ENCODE data around the gene ACTG1. TPM values are rescaled to one million over a fixed set of nuclear protein-coding genes. Genes with fewer than 3 reads are reported as not detected.

Gene ACTG1
- total and polyA plus RNA-seq, 9 of the 15 experiments (the other 6 are each of a cell fraction or from before 2014, with no cell fraction given): 224 to 1,775 (median 568) TPM

GRCh38 chr17:81522491-81523401 is 10.1 kb upstream of the ACTG1 start (continued):
- no peak for TF ChIP-seq ZBTB11 (CRISPR knock-in tag; IDR thresholded peaks at IDR 0.05)

GRCh38 chr17:81520021-81520901 is 7.7 kb upstream of the ACTG1 start:
- 72% methylated on average over 14 of the region's 14 CpGs for WGBS (ENCODE audit: insufficient coverage, low coverage, missing lambda C conversion rate)
- FAIRE-seq (no peak), ATAC-seq (peak; percentile 2; the same call in 2 of the 3 replicates), DNase-seq (ENCODE audit: extremely low read depth in 1 of 4, low spot score in 3 of 4) (no peak)
- Histone ChIP-seq H3K4me3 (peak overlapping the region; percentile 46), H3K9ac (ENCODE audit: insufficient read depth in 1 of 2, low read depth in 2 of 2, low read length in 2 of 2) (peak overlapping the region; percentile 74 to 89), H3K4me2 (ENCODE audit: insufficient read depth, low read length) (peak overlapping the region; percentile 74), H3K79me2 (ENCODE audit: control insufficient read depth, insufficient read depth, low read length) (no peaks in the 10 kb centered on the region), H3K4me1 (replicated peaks in 1 of 2; ENCODE audit: control insufficient read depth in 2 of 2, insufficient read depth in 2 of 2, low read length in 2 of 2) (peaks cover 5 to 69% of the 10 kb centered on the region in 2 experiments; a peak in 4 of 5 replicates), H3K9me3 (replicated peaks; ENCODE audit: control insufficient read depth, insufficient read depth, low read depth, low read length) (no peaks in the 10 kb centered on the region), H4K20me1 (replicated peaks; ENCODE audit: control insufficient read depth, insufficient read depth, low read length) (no peaks in the 10 kb centered on the region), H3K27ac (ENCODE audit: extremely low read depth, low read depth, low read length) (peak overlapping the region; percentile 67; the same call in 2 of the 3 replicates), H3K36me3 (ENCODE audit: control insufficient read depth, insufficient read depth, low read length) (no peaks in the 10 kb centered on the region), H3K27me3 (ENCODE audit: control insufficient read depth in 2 of 2, insufficient read depth in 2 of 2, low read length in 2 of 2) (peaks cover 0 to 11% of the 10 kb centered on the region in 2 experiments; a peak in 1 of 5 replicates), H3K9me1 (ENCODE audit: control insufficient read depth, insufficient read depth, low read length) (no peaks in the 10 kb centered on the region), H2AFZ (ENCODE audit: low read depth, low read length) (peak overlapping the region; percentile 88)
- in situ Hi-C loops (cut with MboI): no loop called here
- no TSS peak for BruUV-seq (replicated peaks)
- ChIA-PET POLR2A (interaction anchor here (0.7 to 2.3 kb wide), 2 partner anchors 12 to 32 kb away, joined by 3 to 12 read pairs; no protein-coding TSS in a partner anchor), CTCF (ENCODE audit: low intra/inter-chr PET ratio) (interaction anchor here (0.8 kb wide), 1 partner anchor 35 kb away, joined by 5 read pairs; no protein-coding TSS in a partner anchor)
- intact Hi-C loops (cut with micrococcal nuclease): loop anchor here (5.0 kb wide), 1 partner anchor 38 kb away; no protein-coding TSS in a partner anchor

All from K562 (cell line).